GM12878 (cell line): Measurements from ENCODE around the gene DAAM2. TPM values are rescaled to one million over a fixed set of nuclear protein-coding genes. Genes with fewer than 3 reads are reported as not detected.
A peak's percentile ranks its signal among the peaks of the same experiment; 100 is the strongest.

Experiments
- ATAC-seq: fragments of 200-7000 bp; cut with Tn5 transposase; 3 replicates; pipeline ENCODE4 v1.9.1; 2020; ENCODE audit warnings: mild to moderate bottlenecking, moderate library complexity
- BruUV-seq: library from RNA; stranded (reverse); fragments of 400-500 nt; replicated peaks from 2 replicates; lab custom pipeline; 2021; lab: Mats Ljungman, UMichigan
- CTCF ChIA-PET: fragments of 300-600 bp; sonication (Branson Sonifier 250); formaldehyde crosslinking; extraction: SDS; loops from one replicate; lab custom pipeline; 2021; ENCODE audit warnings: inconsistent platforms; lab: Yijun Ruan, JAX
- POLR2A ChIA-PET: fragments of 350-600 bp; formaldehyde crosslinking; extraction: SDS; loops from one replicate; lab custom pipeline; 2021; ENCODE audit warnings: inconsistent platforms; lab: Charles Lee
- RAD21 ChIA-PET: fragments of 300-600 bp; sonication (Branson Sonifier 250); formaldehyde crosslinking; loops from one replicate; lab custom pipeline; 2023; ENCODE audit warnings: antibody characterized with exemption; ENCODE audit not compliant: unreplicated experiment; lab: Charles Lee
- SMC1A ChIA-PET: fragments of 300-600 bp; sonication (Branson Sonifier 250); formaldehyde crosslinking; loops from one replicate; lab custom pipeline; 2023; ENCODE audit not compliant: unreplicated experiment, uncharacterized antibody; lab: Charles Lee
- DNase-seq: peaks from one replicate; pipeline ENCODE4 v3.0.0-alpha.2; 2011; ENCODE audit warnings: low read depth, low spot score
- FAIRE-seq: peaks from 3 replicates; lab custom pipeline; 2011; peaks lifted over from hg19 to GRCh38; lab: Jason Lieb, UNC
- H2AFZ ChIP-seq: 2 replicates; pipeline ENCODE4 v1.6.0; 2011; ENCODE audit warnings: low read depth, low read length, control low read depth; ENCODE audit not compliant: control insufficient read depth
- H3K27ac ChIP-seq: 2 replicates; pipeline ENCODE4 v1.5.1; 2011; ENCODE audit warnings: control low read depth; ENCODE audit not compliant: control insufficient read depth, insufficient read depth
- H3K27me3 ChIP-seq, 2 experiments: replicated peaks in 1 of 2; 2 replicates each; pipeline versions ENCODE4 v1.6.0 to v1.6.1; 2011; ENCODE audit warnings: low read length in 1 of 2; ENCODE audit not compliant: control insufficient read depth in 2 of 2, insufficient read depth in 2 of 2
- H3K36me3 ChIP-seq, 2 experiments: 2 replicates each; pipeline ENCODE4 v1.5.1; 2011; ENCODE audit warnings: low read length in 1 of 2; ENCODE audit not compliant: control insufficient read depth in 2 of 2, insufficient read depth in 2 of 2
- H3K4me1 ChIP-seq: 2 replicates; pipeline ENCODE4 v1.6.1; 2011; ENCODE audit warnings: mild to moderate bottlenecking, low read length, moderate library complexity, mixed read lengths; ENCODE audit not compliant: control insufficient read depth, insufficient read depth
- H3K4me2 ChIP-seq: 2 replicates; pipeline ENCODE4 v1.6.0; 2011; ENCODE audit warnings: control low read depth; ENCODE audit not compliant: control insufficient read depth, insufficient read depth
- H3K4me3 ChIP-seq: fragments of 200-600 bp; sonication (generic); 2 replicates; pipeline ENCODE4 v1.5.1; 2016
- H3K79me2 ChIP-seq: 2 replicates; pipeline ENCODE4 v1.6.0; 2011; ENCODE audit warnings: low read length; ENCODE audit not compliant: control insufficient read depth, insufficient read depth
- H3K9ac ChIP-seq: 2 replicates; pipeline ENCODE4 v1.8.0; 2011; ENCODE audit warnings: low read length, control low read depth, mixed read lengths; ENCODE audit not compliant: control insufficient read depth, insufficient read depth
- H3K9me3 ChIP-seq: replicated peaks from 3 replicates; pipeline ENCODE4 v1.5.1; 2011; ENCODE audit warnings: mild to moderate bottlenecking, low read length; ENCODE audit not compliant: control insufficient read depth, insufficient read depth
- H4K20me1 ChIP-seq: 2 replicates; pipeline ENCODE4 v1.6.0; 2011; ENCODE audit not compliant: control insufficient read depth, insufficient read depth
- BCL11A ChIP-seq: IDR thresholded peaks from 2 replicates; pipeline ENCODE4 v1.6.1; 2011; ENCODE audit warnings: low read depth, low read length
- BCL3 ChIP-seq: IDR thresholded peaks from 2 replicates; pipeline ENCODE4 v1.6.1; 2011; ENCODE audit warnings: borderline replicate concordance, low read depth, mild to moderate bottlenecking, moderate library complexity, low read length; ENCODE audit not compliant: insufficient read depth, poor library complexity, severe bottlenecking
- HDAC6 ChIP-seq: fragments of 200-600 bp; sonication (generic); IDR thresholded peaks from one replicate; pipeline ENCODE4 v1.8.0; 2017; ENCODE audit warnings: antibody characterized with exemption; ENCODE audit not compliant: unreplicated experiment
- MTA2 ChIP-seq: fragments of 450-650 bp; IDR thresholded peaks from 2 replicates; pipeline ENCODE4 v1.6.1; 2016; ENCODE audit warnings: low read depth, mild to moderate bottlenecking, moderate library complexity
- SMC3 ChIP-seq: IDR thresholded peaks from 2 replicates; pipeline ENCODE4 v1.6.1; 2011; ENCODE audit warnings: low read length, improper control_type of control experiment, borderline replicate concordance
- ZNF274 ChIP-seq: IDR thresholded peaks from one replicate; pipeline ENCODE4 v1.8.0; 2011; ENCODE audit not compliant: insufficient read length, insufficient read depth
- WGBS: methylation state at CpG from one replicate; pipeline ENCODE4 v1.1.6; 2016; ENCODE audit warnings: low lambda C conversion rate; ENCODE audit not compliant: insufficient replicate concordance, insufficient coverage; ENCODE audit errors: missing lambda C conversion rate; 5-methylcytosine and 5-hydroxymethylcytosine counted together
- in situ Hi-C: fragments of 300-500 bp; cut with MboI; formaldehyde crosslinking; loops from 9 replicates; pipeline ENCODE4 v1.14.3; 2018; ENCODE audit warnings: mixed read lengths
- intact Hi-C: fragments of 100-400 bp; cut with micrococcal nuclease; formaldehyde crosslinking; loops from one replicate; pipeline ENCODE4 v1.14.2; 2022; ENCODE audit not compliant: unreplicated experiment
- polyA plus RNA-seq, 11 experiments: library from polyadenylated mRNA; depleted of rRNA in 4 of 11; unstranded in 6 of 11; stranded (reverse) in 5 of 11; fragments of >200 nt; fragmentation: Nextera tagmentation in 4 of 11; fragmentation: Illumina TruSeq in 1 of 11; extraction: Ambion mirVana in 4 of 11; extraction: Trizol in 1 of 11; gene quantifications; 1 replicate in 1 of 11; 2 replicates in 10 of 11; pipeline versions ENCODE4 v1.2.1 to v1.2.3, GENCODE V29; 2011 to 2016; ENCODE audit warnings: inconsistent platforms in 2 of 11, missing spikeins in 2 of 11, low read depth in 1 of 11
- total RNA-seq, 4 experiments: library from RNA; depleted of rRNA in 3 of 4; stranded (reverse); fragments of >200 nt in 3 of 4; fragmentation: Illumina TruSeq in 1 of 4; extraction: Trizol in 1 of 4; gene quantifications; 2 replicates each; pipeline versions ENCODE4 v1.2.1 to v1.2.3, GENCODE V29; 2013 to 2021
- TF ChIP-seq, protein P1 (sequence below): IDR thresholded peaks from 2 replicates; pipeline ENCODE4 v1.6.1; 2011; ENCODE audit warnings: mild to moderate bottlenecking, low read depth, low read length, moderate library complexity; ENCODE audit not compliant: insufficient replicate concordance

The DAAM2 gene
- total and polyA plus RNA-seq, 10 of the 15 experiments (the other 5 are each of a cell fraction or from before 2014, with no cell fraction given), result 0.05 to 0.22 TPM; not detected in 8

GRCh38 chr6:39843305-39844020, 51.3 kb downstream of the DAAM2 start:
- Histone ChIP-seq H4K20me1 (no peaks in the 10 kb centered on the region), H3K27me3 (no peaks in the 10 kb centered on the region), H3K4me1 (no peaks in the 10 kb centered on the region), H3K9me3 (no peaks in the 10 kb centered on the region), H3K79me2 (no peaks in the 10 kb centered on the region), H2AFZ (no peak overlapping the region), H3K27ac (no peak overlapping the region), H3K9ac (no peak overlapping the region), H3K4me3 (no peak overlapping the region), H3K36me3 (no peaks in the 10 kb centered on the region), H3K4me2 (no peak overlapping the region)
- ChIA-PET CTCF (interaction anchor here (1.5 to 1.6 kb wide), 2 partner anchors 23 to 52 kb away, joined by 3 to 5 read pairs; no protein-coding TSS in a partner anchor), RAD21 (no interaction called here), POLR2A (no interaction called here), SMC1A (interaction anchor here (0.8 kb wide), 1 partner anchor 22 kb away, joined by 4 read pairs; no protein-coding TSS in a partner anchor)
- in situ Hi-C loops, result no loop called here
- intact Hi-C loops, result no loop called here
- DNase-seq (no peak), ATAC-seq (0 out of 3 replicates have a peak, but pooled peaks have one; percentile 19), FAIRE-seq (no peak)
- no TSS peak for BruUV-seq
- TF ChIP-seq SMC3 (no peak), HDAC6 (no peak), ZNF274 (no peak), BCL11A (no peak)
- 73% methylated on average over 12 of the region's 12 CpGs for WGBS

- ATAC-seq, result no peak
- Histone ChIP-seq H2AFZ (no peak overlapping the region), H4K20me1 (no peaks in the 10 kb centered on the region), H3K36me3 (no peaks in the 10 kb centered on the region), H3K4me3 (no peak overlapping the region), H3K79me2 (no peaks in the 10 kb centered on the region), H3K4me2 (no peak overlapping the region), H3K9ac (no peak overlapping the region), H3K9me3 (no peaks in the 10 kb centered on the region), H3K27ac (no peak overlapping the region), H3K27me3 (no peaks in the 10 kb centered on the region), H3K4me1 (no peaks in the 10 kb centered on the region)
- intact Hi-C loops, result no loop called here
- WGBS, result 95% methylated on average over 1 of the region's 1 CpG
- SMC1A ChIA-PET, result no interaction called here
- BruUV-seq, result no TSS peak
- DNase-seq, result no peak
- no peak for FAIRE-seq
- RAD21 ChIA-PET, result no interaction called here
- TF ChIP-seq MTA2 (no peak), BCL3 (peak; percentile 52)
- TF ChIP-seq, protein P1, sequence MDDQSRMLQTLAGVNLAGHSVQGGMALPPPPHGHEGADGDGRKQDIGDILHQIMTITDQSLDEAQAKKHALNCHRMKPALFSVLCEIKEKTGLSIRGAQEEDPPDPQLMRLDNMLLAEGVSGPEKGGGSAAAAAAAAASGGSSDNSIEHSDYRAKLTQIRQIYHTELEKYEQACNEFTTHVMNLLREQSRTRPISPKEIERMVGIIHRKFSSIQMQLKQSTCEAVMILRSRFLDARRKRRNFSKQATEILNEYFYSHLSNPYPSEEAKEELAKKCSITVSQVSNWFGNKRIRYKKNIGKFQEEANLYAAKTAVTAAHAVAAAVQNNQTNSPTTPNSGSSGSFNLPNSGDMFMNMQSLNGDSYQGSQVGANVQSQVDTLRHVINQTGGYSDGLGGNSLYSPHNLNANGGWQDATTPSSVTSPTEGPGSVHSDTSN, result no peak
- POLR2A ChIA-PET, result no interaction called here
- CTCF ChIA-PET, result no interaction called here
- in situ Hi-C loops, result no loop called here
Measured at GRCh38 chr6:39844866-39845265, 52.7 kb downstream of the DAAM2 start.
